Heart left ventricle (tissue), 13 donors: ENCODE data around the gene HMGN4.

Experiments used
- CTCF ChIP-seq, 12 donors: fragments of 200-600 bp; sonication (generic) in 4 of 12; IDR thresholded peaks; one replicate each; pipeline versions ENCODE4 v1.5.0 to v1.8.0; 2018 to 2022; ENCODE audit warnings: antibody characterized with exemption in 12 of 12, mild to moderate bottlenecking in 5 of 12
- POLR2A ChIP-seq, 2 donors: fragments of 450-650 bp; IDR thresholded peaks; one replicate each; pipeline ENCODE4 v1.6.1; 2017; ENCODE audit warnings: antibody characterized with exemption in 2 of 2, mild to moderate bottlenecking in 2 of 2, moderate library complexity in 2 of 2
- donor health status: ischemic (EF 13 %, LVEDD 7.1; RV severe dilation, severe dysfunction).
- donor health status: DM: no; HTN: yes; CAD: no.
- donor health status: DM: no; HTN: no; CAD: no.
- donor health status: ischemic (EF 25% LVEDD 6.9; RV normal size, moderate dysfunction).
- donor health status: ischemic (EF 25% LVEDD 5.7; RV mildly dilated, moderate dysfunction).
- donor health status: ischemic (EF 35%, LVEDD 5.7; RV mildly dilated, moderate dysfunction).
- donor health status: nonischemic (EF 11% LVEDD 7.7; RV severe dilation, severe dysfunction).
- donor health status: DM: yes; HTN: yes; CAD: no.
- donor health status: PGD.
- donor health status: ischemic (EF 29% LVEDD 5.4; RV normal size, mild dysfunction).
- donor health status: nonischemic (EF 23%, LVEDD 6.1; RV moderate dilation, normal function).

- TF ChIP-seq CTCF (IDR thresholded peaks at IDR 0.05) (no peak), POLR2A (IDR thresholded peaks at IDR 0.05) (no peak)
Observed at GRCh38 chr6:26594730-26595632, 56.8 kb downstream of the HMGN4 start.
